HepG2 (cell line): ENCODE results near the gene RAC3. TPM values are rescaled to one million over a fixed set of nuclear protein-coding genes. Genes with fewer than 3 reads are reported as not detected.

Experiments used
- ATAC-seq: fragments of 200-7000 bp; cut with Tn5 transposase; 3 replicates; pipeline ENCODE4 v1.9.1; 2020; ENCODE audit warnings: mild to moderate bottlenecking, moderate library complexity
- BruUV-seq: library from RNA; stranded (reverse); fragments of 400-500 nt; replicated peaks from 2 replicates; lab custom pipeline; 2021; lab: Mats Ljungman, UMichigan
- CTCF ChIA-PET: fragments of 300-600 bp; formaldehyde crosslinking; extraction: SDS; loops from one replicate; lab custom pipeline; 2021; ENCODE audit warnings: low total read pairs, inconsistent platforms, low intra/inter-chr PET ratio; lab: Yijun Ruan, JAX
- POLR2A ChIA-PET: fragments of 350-600 bp; sonication (Branson Sonifier 250); formaldehyde crosslinking; loops from one replicate; lab custom pipeline; 2020; ENCODE audit warnings: antibody characterized with exemption, inconsistent platforms; lab: Yijun Ruan, JAX
- DNase-seq: peaks from one replicate; pipeline ENCODE4 v3.0.0-alpha.2; 2015; ENCODE audit warnings: low spot score
- FAIRE-seq: peaks from 3 replicates; lab custom pipeline; 2011; peaks lifted over from hg19 to GRCh38; lab: Jason Lieb, UNC
- H2AFZ ChIP-seq: one replicate; pipeline ENCODE4 v1.6.1; 2011; ENCODE audit warnings: low read length, inconsistent platforms
- H3K27ac ChIP-seq: fragments of 300-600 bp; 3 replicates; pipeline ENCODE4 v1.8.0; 2011; ENCODE audit warnings: mixed run types, mild to moderate bottlenecking, mixed read lengths, low read length, inconsistent platforms; ENCODE audit not compliant: insufficient read depth; ENCODE audit errors: extremely low read length
- H3K27me3 ChIP-seq, 2 experiments: fragments of 200-600 bp in 1 of 2; 2 replicates in 1 of 2; 3 replicates in 1 of 2; pipeline versions ENCODE4 v1.6.0 to v1.8.0; 2011; ENCODE audit warnings: low read length in 2 of 2, mild to moderate bottlenecking in 2 of 2, moderate library complexity in 2 of 2, inconsistent platforms in 1 of 2; ENCODE audit not compliant: insufficient read depth in 2 of 2, control insufficient read depth in 1 of 2
- H3K36me3 ChIP-seq, 2 experiments: fragments of 200-600 bp in 1 of 2; replicated peaks in 1 of 2; 2 replicates in 1 of 2; 3 replicates in 1 of 2; pipeline versions ENCODE4 v1.5.1 to v1.8.0; 2011; ENCODE audit warnings: low read length in 2 of 2, inconsistent platforms in 1 of 2; ENCODE audit not compliant: insufficient read depth in 2 of 2, control insufficient read depth in 1 of 2
- H3K4me1 ChIP-seq: 2 replicates; pipeline ENCODE4 v1.5.1; 2012; ENCODE audit warnings: low read length, inconsistent platforms; ENCODE audit not compliant: insufficient read depth
- H3K4me2 ChIP-seq: 2 replicates; pipeline ENCODE4 v1.6.0; 2011; ENCODE audit warnings: low read depth, low read length, inconsistent platforms
- H3K4me3 ChIP-seq, 3 experiments: fragments of 200-600 bp in 1 of 3; sonication (generic), shearing (Covaris generic) in 1 of 3; replicated peaks in 1 of 3; 2 replicates each; pipeline ENCODE4 v1.5.1; 2011 to 2016; ENCODE audit warnings: low read length in 3 of 3, inconsistent platforms in 2 of 3, low read depth in 2 of 3, mild to moderate bottlenecking in 2 of 3, control low read depth in 1 of 3, mixed read lengths in 1 of 3; ENCODE audit not compliant: insufficient read depth in 1 of 3
- H3K79me2 ChIP-seq: one replicate; pipeline ENCODE4 v1.6.1; 2011; ENCODE audit warnings: low read length, inconsistent platforms; ENCODE audit not compliant: insufficient read depth
- H3K9ac ChIP-seq: 2 replicates; pipeline ENCODE4 v1.6.0; 2011; ENCODE audit warnings: mild to moderate bottlenecking, low read depth, low read length, inconsistent platforms; ENCODE audit not compliant: insufficient read depth
- H3K9me3 ChIP-seq: 2 replicates; pipeline ENCODE4 v1.5.1; 2012; ENCODE audit warnings: mild to moderate bottlenecking, low read length
- H4K20me1 ChIP-seq: 2 replicates; pipeline ENCODE4 v1.6.0; 2011; ENCODE audit warnings: inconsistent platforms, mild to moderate bottlenecking, low read length, moderate library complexity; ENCODE audit not compliant: insufficient read depth
- ATF7-NPFF ChIP-seq: sonication (generic); formaldehyde crosslinking; IDR thresholded peaks from 2 replicates; pipeline ENCODE4 v1.8.1; 2023; ENCODE audit warnings: mild to moderate bottlenecking, low read depth, missing genetic modification reagents, moderate library complexity
- BCL6 ChIP-seq: IDR thresholded peaks from 2 replicates; pipeline ENCODE4 v1.6.1; 2016; ENCODE audit warnings: missing genetic modification reagents, missing compliant biosample characterization
- EP300 ChIP-seq, 3 experiments: sonication (generic) in 1 of 3; formaldehyde crosslinking in 1 of 3; IDR thresholded peaks; 2 replicates each; pipeline versions ENCODE4 v1.5.1 to v1.6.1; 2011 to 2020; ENCODE audit warnings: low read depth in 2 of 3, low read length in 2 of 3, borderline replicate concordance in 1 of 3, improper control_type of control experiment in 1 of 3, mild to moderate bottlenecking in 1 of 3, missing genetic modification reagents in 1 of 3, moderate library complexity in 1 of 3
- FOXA3 ChIP-seq: IDR thresholded peaks from 2 replicates; pipeline ENCODE4 v1.6.1; 2016; ENCODE audit warnings: missing genetic modification reagents, missing compliant biosample characterization
- FOXJ3 ChIP-seq: sonication (generic); formaldehyde crosslinking; IDR thresholded peaks from 2 replicates; pipeline ENCODE4 v1.4.0; 2020; ENCODE audit warnings: missing genetic modification reagents, mild to moderate bottlenecking, borderline replicate concordance
- HNRNPL ChIP-seq: fragments of 200-400 bp; formaldehyde crosslinking; IDR thresholded peaks from 2 replicates; pipeline ENCODE4 v1.6.1; 2017; ENCODE audit warnings: mild to moderate bottlenecking, low read depth, low read length
- HOXA5 ChIP-seq: sonication (generic); formaldehyde crosslinking; IDR thresholded peaks from 2 replicates; pipeline ENCODE4 v1.4.0; 2020; ENCODE audit warnings: missing genetic modification reagents
- KAT7 ChIP-seq: IDR thresholded peaks from 2 replicates; pipeline ENCODE4 v1.6.1; 2018; ENCODE audit warnings: borderline replicate concordance, missing compliant biosample characterization
- KLF13 ChIP-seq: sonication (generic); formaldehyde crosslinking; IDR thresholded peaks from 2 replicates; pipeline ENCODE4 v1.4.0; 2020; ENCODE audit warnings: mild to moderate bottlenecking, missing genetic modification reagents
- LCORL ChIP-seq, 2 experiments: fragments of 450-650 bp in 1 of 2; sonication (generic) in 1 of 2; formaldehyde crosslinking in 1 of 2; IDR thresholded peaks; 2 replicates each; pipeline versions ENCODE4 v1.5.0 to v1.6.1; 2017 to 2020; ENCODE audit warnings: antibody characterized with exemption in 1 of 2, missing genetic modification reagents in 1 of 2
- MXD4 ChIP-seq: IDR thresholded peaks from 2 replicates; pipeline ENCODE4 v1.6.1; 2016; ENCODE audit warnings: mild to moderate bottlenecking, missing biosample characterization, missing genetic modification reagents
- SATB2 ChIP-seq: sonication (generic); formaldehyde crosslinking; IDR thresholded peaks from 2 replicates; pipeline ENCODE4 v1.5.0; 2020; ENCODE audit warnings: missing genetic modification reagents
- SETDB1 ChIP-seq: sonication (generic); formaldehyde crosslinking; IDR thresholded peaks from 2 replicates; pipeline ENCODE4 v1.5.1; 2020; ENCODE audit warnings: missing genetic modification reagents, mild to moderate bottlenecking, borderline replicate concordance
- SP1 ChIP-seq, 2 experiments: fragments of 450-650 bp in 1 of 2; sonication (generic) in 1 of 2; formaldehyde crosslinking in 1 of 2; IDR thresholded peaks; 2 replicates each; pipeline versions ENCODE4 v1.4.0 to v1.6.1; 2016 to 2020; ENCODE audit warnings: missing genetic modification reagents in 1 of 2
- YEATS4 ChIP-seq: sonication (generic); formaldehyde crosslinking; IDR thresholded peaks from 2 replicates; pipeline ENCODE4 v1.4.0; 2020; ENCODE audit warnings: missing genetic modification reagents, borderline replicate concordance
- ZNF160 ChIP-seq: sonication (generic); formaldehyde crosslinking; IDR thresholded peaks from 2 replicates; pipeline ENCODE4 v1.8.0; 2022; ENCODE audit warnings: mild to moderate bottlenecking, inconsistent platforms, missing genetic modification reagents
- ZNF205 ChIP-seq: IDR thresholded peaks from 2 replicates; pipeline ENCODE4 v1.6.1; 2018; ENCODE audit warnings: missing biosample characterization, missing genetic modification reagents
- ZNF496 ChIP-seq: sonication (generic); formaldehyde crosslinking; IDR thresholded peaks from 2 replicates; pipeline ENCODE4 v1.8.1; 2023; ENCODE audit warnings: mild to moderate bottlenecking, moderate library complexity, missing genetic modification reagents; ENCODE audit not compliant: insufficient replicate concordance
- ZNF644 ChIP-seq: IDR thresholded peaks from 2 replicates; pipeline ENCODE4 v1.6.1; 2016; ENCODE audit warnings: low read depth
- ZNF713 ChIP-seq: sonication (generic); formaldehyde crosslinking; IDR thresholded peaks from 2 replicates; pipeline ENCODE4 v1.4.0; 2020; ENCODE audit warnings: mild to moderate bottlenecking, missing genetic modification reagents
- ZNF768 ChIP-seq: sonication (generic); formaldehyde crosslinking; IDR thresholded peaks from 2 replicates; pipeline ENCODE4 v1.4.0; 2020; ENCODE audit warnings: missing genetic modification reagents
- ZSCAN5A ChIP-seq: sonication (generic); formaldehyde crosslinking; IDR thresholded peaks from 2 replicates; pipeline ENCODE4 v1.8.0; 2022; ENCODE audit warnings: mild to moderate bottlenecking, missing genetic modification reagents, borderline replicate concordance
- WGBS: methylation state at CpG from one replicate; pipeline ENCODE4 v1.1.6; 2017; ENCODE audit warnings: low lambda C conversion rate; 5-methylcytosine and 5-hydroxymethylcytosine counted together
- in situ Hi-C: cut with HindIII; loops from 2 replicates; pipeline ENCODE4 v1.10.0; 2017; ENCODE audit warnings: low pct_unique_long_range_greater_than_20kb; ENCODE audit not compliant: extremely low pct_ligation_motif_present
- intact Hi-C: fragments of 100-400 bp; cut with micrococcal nuclease; formaldehyde crosslinking; loops from one replicate; pipeline ENCODE4 v1.10.0; 2022; ENCODE audit not compliant: unreplicated experiment
- polyA plus RNA-seq, 8 experiments: library from polyadenylated mRNA; depleted of rRNA in 3 of 8; stranded (reverse) in 7 of 8; unstranded in 1 of 8; fragments of >200 nt; fragmentation: Illumina TruSeq in 4 of 8; extraction: Trizol in 4 of 8; gene quantifications; 2 replicates each; pipeline versions ENCODE4 v1.2.1 to v1.2.3, GENCODE V29; 2011 to 2016; ENCODE audit warnings: low read depth in 4 of 8, missing spikeins in 1 of 8, mixed read lengths in 1 of 8; ENCODE audit not compliant: insufficient read depth in 1 of 8
- total RNA-seq, 5 experiments: library from RNA; depleted of rRNA; stranded (reverse); fragments of >200 nt; fragmentation: Illumina TruSeq; extraction: Trizol; gene quantifications; 2 replicates each; pipeline ENCODE4 v1.2.3, GENCODE V29; 2016; ENCODE audit warnings: low read depth in 1 of 5

RAC3 gene
- total and polyA plus RNA-seq, 2 of the 13 experiments (the other 11 are each of a cell fraction or from before 2014, with no cell fraction given): 10.5 to 21.3 TPM

- peak; percentile 84; the same call in 1 of the 2 replicates for TF ChIP-seq HNRNPL
- TF ChIP-seq MXD4 (CRISPR knock-in tag): no peak
- TF ChIP-seq ZNF160 (CRISPR knock-in tag): no peak
- TF ChIP-seq SATB2 (CRISPR knock-in tag): no peak
- no peak for TF ChIP-seq YEATS4 (CRISPR knock-in tag)
- TF ChIP-seq ZNF713 (CRISPR knock-in tag): no peak
- no peak for TF ChIP-seq LCORL (IDR thresholded peaks at IDR 0.05)
- TF ChIP-seq LCORL (CRISPR knock-in tag; IDR thresholded peaks at IDR 0.05): no peak
- TF ChIP-seq SETDB1 (CRISPR knock-in tag): no peak
- no peak for TF ChIP-seq KAT7
These were observed 26.7 kb upstream of the RAC3 start (continued) for GRCh38 chr17:82004517-82005455.

DNA sequence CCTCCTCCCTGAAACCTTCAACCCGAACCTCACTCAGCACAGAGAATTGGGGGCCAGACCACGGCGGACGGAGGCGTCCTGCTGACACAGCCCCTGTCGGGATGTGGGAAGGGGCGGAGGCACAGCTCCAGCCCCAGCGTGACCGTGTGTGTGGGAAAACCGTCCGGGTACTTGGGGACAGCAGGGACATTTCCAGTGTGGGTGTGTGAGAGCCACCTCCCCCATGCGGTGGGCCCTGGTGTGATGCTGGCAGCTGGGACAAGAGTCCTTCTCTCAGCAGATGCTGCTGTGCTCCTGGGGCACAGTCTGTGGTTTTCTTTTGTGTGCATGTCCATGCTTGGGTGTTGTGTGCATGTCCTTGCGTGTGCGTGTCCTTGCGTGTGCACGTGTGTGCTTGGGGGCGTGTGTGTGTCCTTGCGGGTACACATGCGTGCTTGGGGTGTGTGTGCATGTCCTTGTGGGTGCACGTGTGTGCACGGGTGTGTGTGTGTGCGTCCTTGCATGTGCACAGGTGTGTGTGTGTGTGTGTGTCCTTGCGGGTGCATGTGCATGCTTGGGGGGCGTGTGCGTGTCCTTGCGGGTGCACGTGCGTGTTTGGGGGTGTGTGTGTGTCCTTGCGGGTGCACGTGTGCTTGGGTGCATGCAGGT is 25.7 kb upstream of the RAC3 start:
- FAIRE-seq: no peak
- H3K27me3 ChIP-seq: no peaks in the 10 kb centered on the region
- WGBS: 97% methylated on average over 30 of the region's 30 CpGs
- in situ Hi-C loops (no loop called here), intact Hi-C loops (no loop called here)
- peaks cover 28 to 40% of the 10 kb centered on the region in 2 experiments for H3K36me3 ChIP-seq
- H2AFZ ChIP-seq: no peak overlapping the region
- peaks cover 74% of the 10 kb centered on the region for H3K4me1 ChIP-seq
- peaks cover 52% of the 10 kb centered on the region for H3K79me2 ChIP-seq
- ATAC-seq: no peak
- no peak overlapping the region for H3K9ac ChIP-seq
- no peak overlapping the region for H3K4me3 ChIP-seq
- no peak overlapping the region for H3K4me2 ChIP-seq
- no peaks in the 10 kb centered on the region for H4K20me1 ChIP-seq
- no peak for DNase-seq
- H3K27ac ChIP-seq: peak overlapping the region; percentile 95
- H3K9me3 ChIP-seq: no peaks in the 10 kb centered on the region
- no TSS peak for BruUV-seq
- ChIA-PET POLR2A (interaction anchor here (4.7 to 16.1 kb wide), 3 partner anchors 12 to 45 kb away, joined by 72 to 470 read pairs (median 135); partner anchors contain the start of genes CENPX, LRRC45 and NOTUM), CTCF (no interaction called here)
- no peak for TF ChIP-seq ZNF496
- TF ChIP-seq BCL6 (CRISPR knock-in tag): no peak
- TF ChIP-seq ZSCAN5A (CRISPR knock-in tag): no peak
- no peak for TF ChIP-seq SP1 (IDR thresholded peaks at IDR 0.05)
- no peak for TF ChIP-seq SP1 (CRISPR knock-in tag; IDR thresholded peaks at IDR 0.05)
- TF ChIP-seq ATF7-NPFF (CRISPR knock-in tag): no peak
- no peak for TF ChIP-seq FOXA3 (CRISPR knock-in tag)
- no peak for TF ChIP-seq HOXA5 (CRISPR knock-in tag)
- no peak for TF ChIP-seq YEATS4 (CRISPR knock-in tag)
- 0 out of 2 replicates have a peak, but pooled peaks have one; percentile 7 for TF ChIP-seq ZNF768 (CRISPR knock-in tag)
- no peak for TF ChIP-seq ZNF205
- TF ChIP-seq KLF13: no peak
- TF ChIP-seq EP300 (IDR thresholded peaks at IDR 0.05; ENCODE audit: low read depth in 2 of 2, low read length in 2 of 2): no peak
- TF ChIP-seq EP300 (CRISPR knock-in tag; IDR thresholded peaks at IDR 0.05; ENCODE audit: borderline replicate concordance): no peak
- no peak for TF ChIP-seq ZNF644 (CRISPR knock-in tag)
- TF ChIP-seq FOXJ3: no peak
